SK-N-SH (cell line): ENCODE results near the gene RGS7BP. TPM values are rescaled to one million over a fixed set of nuclear protein-coding genes. Genes with fewer than 3 reads are reported as not detected.

Experiments
- CTCF ChIA-PET: fragments of 300-600, 350-600 bp; formaldehyde crosslinking; extraction: SDS; loops from one replicate; lab custom pipeline; 2021; lab: Yijun Ruan, JAX
- POLR2A ChIA-PET: fragments of 350-600 bp; sonication (Branson Sonifier 250); formaldehyde crosslinking; extraction: SDS; loops from one replicate; lab custom pipeline; 2020; ENCODE audit warnings: antibody characterized with exemption, inconsistent platforms; lab: Yijun Ruan, JAX
- DNase-seq: peaks from one replicate; pipeline ENCODE4 v3.0.0; 2012
- H2AFZ ChIP-seq: fragments of 200-600 bp; sonication (generic); 2 replicates; pipeline ENCODE4 v1.8.1; 2016; ENCODE audit warnings: antibody characterized with exemption, mild to moderate bottlenecking, low read depth
- H3F3A ChIP-seq: fragments of 200-600 bp; sonication (generic); replicated peaks from 2 replicates; pipeline ENCODE3; 2016; ENCODE audit warnings: antibody characterized with exemption, mild to moderate bottlenecking; ENCODE audit not compliant: insufficient read depth
- H3K27ac ChIP-seq, 2 experiments: fragments of 200-500 bp in 1 of 2; fragments of 200-600 bp in 1 of 2; sonication (Bioruptor generic) in 1 of 2; sonication (generic), shearing (Covaris generic) in 1 of 2; 2 replicates each; pipeline versions ENCODE4 v1.5.1 to v1.6.1; 2014 to 2016; ENCODE audit warnings: low read depth in 2 of 2, inconsistent platforms in 1 of 2, low read length in 1 of 2, mild to moderate bottlenecking in 1 of 2, mixed read lengths in 1 of 2
- H3K27me3 ChIP-seq: fragments of 200-600 bp; sonication (generic), shearing (Covaris generic); 2 replicates; pipeline ENCODE4 v1.6.1; 2016; ENCODE audit warnings: mixed run types; ENCODE audit not compliant: insufficient read depth
- H3K36me3 ChIP-seq, 2 experiments: fragments of 200-500 bp in 1 of 2; fragments of 200-600 bp in 1 of 2; sonication (Bioruptor generic) in 1 of 2; sonication (generic) in 1 of 2; replicated peaks in 1 of 2; 2 replicates each; pipeline versions ENCODE3 to v1.5.1; 2014 to 2016; ENCODE audit warnings: low read length in 1 of 2, mild to moderate bottlenecking in 1 of 2; ENCODE audit not compliant: insufficient read depth in 2 of 2, control insufficient read depth in 1 of 2
- H3K4me1 ChIP-seq, 2 experiments: fragments of 200-500 bp in 1 of 2; fragments of 200-600 bp in 1 of 2; sonication (Bioruptor generic) in 1 of 2; sonication (generic), shearing (Covaris generic) in 1 of 2; 2 replicates each; pipeline versions ENCODE4 v1.5.1 to v1.6.1; 2014 to 2016; ENCODE audit warnings: low read depth in 1 of 2, low read length in 1 of 2, mixed run types in 1 of 2; ENCODE audit not compliant: insufficient read depth in 2 of 2, control insufficient read depth in 1 of 2
- H3K4me2 ChIP-seq: fragments of 200-600 bp; sonication (generic), shearing (Covaris generic); 2 replicates; pipeline ENCODE4 v1.6.1; 2017; ENCODE audit warnings: mixed run types
- H3K4me3 ChIP-seq, 2 experiments: fragments of 200-500 bp in 1 of 2; fragments of 200-600 bp in 1 of 2; sonication (Bioruptor generic) in 1 of 2; sonication (generic), shearing (Covaris generic) in 1 of 2; 2 replicates each; pipeline versions ENCODE4 v1.5.1 to v1.8.1; 2014 to 2016; ENCODE audit warnings: low read depth in 2 of 2, inconsistent platforms in 1 of 2, low read length in 1 of 2, mild to moderate bottlenecking in 1 of 2, mixed read lengths in 1 of 2, moderate library complexity in 1 of 2
- H3K79me2 ChIP-seq: fragments of 200-600 bp; sonication (generic); 2 replicates; pipeline ENCODE4 v1.8.1; 2017; ENCODE audit warnings: mild to moderate bottlenecking; ENCODE audit not compliant: insufficient read depth
- H3K9ac ChIP-seq: fragments of 200-600 bp; sonication (generic); 2 replicates; pipeline ENCODE4 v1.6.1; 2017; ENCODE audit warnings: mixed run types
- H3K9me2 ChIP-seq: fragments of 200-600 bp; sonication (generic); 2 replicates; pipeline ENCODE4 v1.6.1; 2017; ENCODE audit warnings: mixed run types
- H3K9me3 ChIP-seq: fragments of 200-600 bp; sonication (generic); 2 replicates; pipeline ENCODE4 v1.6.1; 2017; ENCODE audit warnings: mixed run types, mild to moderate bottlenecking, moderate library complexity
- H4K20me1 ChIP-seq: fragments of 200-600 bp; sonication (generic); 2 replicates; pipeline ENCODE4 v1.6.1; 2017; ENCODE audit warnings: mild to moderate bottlenecking, mixed run types; ENCODE audit not compliant: insufficient read depth
- EP300 ChIP-seq, 2 experiments: IDR thresholded peaks; 2 replicates each; pipeline versions ENCODE4 v1.4.0 to v1.6.1; 2012; ENCODE audit warnings: borderline replicate concordance in 1 of 2, low read depth in 1 of 2, low read length in 1 of 2
- EZH2phosphoT487 ChIP-seq: fragments of 200-600 bp; sonication (generic); IDR thresholded peaks from 2 replicates; pipeline ENCODE4 v1.6.1; 2017; ENCODE audit warnings: low read depth, mixed run types, mild to moderate bottlenecking, antibody characterized with exemption, moderate library complexity, borderline replicate concordance
- FOSL2 ChIP-seq: IDR thresholded peaks from 2 replicates; pipeline ENCODE4 v1.4.0; 2012; ENCODE audit warnings: low read depth, mild to moderate bottlenecking, moderate library complexity, borderline replicate concordance
- GABPA ChIP-seq: IDR thresholded peaks from 2 replicates; pipeline ENCODE4 v1.4.0; 2012; ENCODE audit warnings: low read depth, mild to moderate bottlenecking
- GATA2 ChIP-seq: sonication (generic); formaldehyde crosslinking; IDR thresholded peaks from 2 replicates; pipeline ENCODE4 v1.5.0; 2020; ENCODE audit warnings: mild to moderate bottlenecking, missing genetic modification reagents
- JUND ChIP-seq: IDR thresholded peaks from 2 replicates; pipeline ENCODE4 v1.4.0; 2012
- MEF2A ChIP-seq: IDR thresholded peaks from 2 replicates; pipeline ENCODE4 v1.4.0; 2012; ENCODE audit warnings: low read depth, borderline replicate concordance
- POLR2AphosphoS5 ChIP-seq: IDR thresholded peaks from 2 replicates; pipeline ENCODE4 v1.6.1; 2012; ENCODE audit warnings: low read depth, low read length
- RAD21 ChIP-seq: IDR thresholded peaks from 2 replicates; pipeline ENCODE4 v1.6.1; 2012; ENCODE audit warnings: mild to moderate bottlenecking, low read length
- RFX5 ChIP-seq: IDR thresholded peaks from 2 replicates; pipeline ENCODE4 v1.6.1; 2012; ENCODE audit warnings: mild to moderate bottlenecking, improper control_type of control experiment, low read length
- SIN3A ChIP-seq: IDR thresholded peaks from 2 replicates; pipeline ENCODE4 v1.6.1; 2012; ENCODE audit warnings: low read depth, mild to moderate bottlenecking, low read length, moderate library complexity, borderline replicate concordance
- SMC3 ChIP-seq: IDR thresholded peaks from 2 replicates; pipeline ENCODE4 v1.6.1; 2012; ENCODE audit warnings: low read depth, low read length, improper control_type of control experiment
- TAF1 ChIP-seq: IDR thresholded peaks from 2 replicates; pipeline ENCODE4 v1.6.1; 2012; ENCODE audit warnings: low read depth, mild to moderate bottlenecking, low read length, moderate library complexity, borderline replicate concordance
- TCF12 ChIP-seq: IDR thresholded peaks from 2 replicates; pipeline ENCODE4 v1.4.0; 2012
- TEAD4 ChIP-seq: IDR thresholded peaks from 2 replicates; pipeline ENCODE4 v1.4.0; 2012; ENCODE audit warnings: mild to moderate bottlenecking, borderline replicate concordance; ENCODE audit not compliant: insufficient read depth
- YY1 ChIP-seq: IDR thresholded peaks from 2 replicates; pipeline ENCODE4 v1.4.0; 2012; ENCODE audit warnings: low read depth, mild to moderate bottlenecking
- WGBS: methylation state at CpG from one replicate; pipeline ENCODE4 v1.1.6; 2017; ENCODE audit warnings: low lambda C conversion rate; 5-methylcytosine and 5-hydroxymethylcytosine counted together
- polyA plus RNA-seq, 3 experiments: library from polyadenylated mRNA; depleted of rRNA; stranded (reverse); fragments of >200 nt; gene quantifications; 2 replicates each; pipeline ENCODE4 v1.2.3, GENCODE V29; 2012
- TF ChIP-seq, protein P1 (sequence below): IDR thresholded peaks from 2 replicates; pipeline ENCODE4; 2012
- TF ChIP-seq, protein P2 (sequence below): IDR thresholded peaks from 2 replicates; pipeline ENCODE4 v1.4.0; 2012; ENCODE audit warnings: low read depth, borderline replicate concordance
- TF ChIP-seq, protein P3 (sequence below): IDR thresholded peaks from 2 replicates; pipeline ENCODE4 v1.4.0; 2012; ENCODE audit warnings: low read depth
- TF ChIP-seq, protein P4 (sequence below): IDR thresholded peaks from 2 replicates; pipeline ENCODE4 v1.4.0; 2012; ENCODE audit warnings: low read depth, borderline replicate concordance

The RGS7BP gene
- polyA plus RNA-seq, 1 of the 3 experiments (the other 2 are of a cell fraction): not detected

DNA sequence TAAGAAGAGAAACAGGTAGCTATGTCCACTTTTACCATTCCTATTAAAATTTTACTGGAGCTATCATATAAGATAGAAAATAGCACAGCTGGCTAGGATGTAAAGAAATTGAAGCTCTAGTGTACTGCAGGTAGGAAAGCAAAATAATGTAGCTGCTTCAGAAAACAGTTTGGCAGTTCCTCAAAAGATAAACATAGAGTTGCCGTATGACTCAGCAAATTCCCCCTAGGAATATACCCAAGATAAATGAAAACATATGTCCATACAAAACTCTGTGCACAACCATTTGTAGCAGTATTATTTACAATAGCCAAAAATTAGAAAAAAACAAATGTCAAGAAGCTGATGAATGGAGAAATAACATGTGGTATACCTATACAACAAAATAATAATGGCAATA, 119.9 kb downstream of the RGS7BP start:
- peak; percentile 24; the same call in 1 of the 2 replicates for TF ChIP-seq FOSL2
- TF ChIP-seq EP300 (IDR thresholded peaks at IDR 0.05; ENCODE audit: borderline replicate concordance in 1 of 2, low read depth in 1 of 2, low read length in 1 of 2): no peak
- TF ChIP-seq, protein P1, sequence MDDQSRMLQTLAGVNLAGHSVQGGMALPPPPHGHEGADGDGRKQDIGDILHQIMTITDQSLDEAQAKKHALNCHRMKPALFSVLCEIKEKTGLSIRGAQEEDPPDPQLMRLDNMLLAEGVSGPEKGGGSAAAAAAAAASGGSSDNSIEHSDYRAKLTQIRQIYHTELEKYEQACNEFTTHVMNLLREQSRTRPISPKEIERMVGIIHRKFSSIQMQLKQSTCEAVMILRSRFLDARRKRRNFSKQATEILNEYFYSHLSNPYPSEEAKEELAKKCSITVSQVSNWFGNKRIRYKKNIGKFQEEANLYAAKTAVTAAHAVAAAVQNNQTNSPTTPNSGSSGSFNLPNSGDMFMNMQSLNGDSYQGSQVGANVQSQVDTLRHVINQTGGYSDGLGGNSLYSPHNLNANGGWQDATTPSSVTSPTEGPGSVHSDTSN: no peak
- TF ChIP-seq YY1: no peak
- no peak for TF ChIP-seq EZH2phosphoT487
- TF ChIP-seq TCF12: peak; percentile 68
- TF ChIP-seq, protein P2, sequence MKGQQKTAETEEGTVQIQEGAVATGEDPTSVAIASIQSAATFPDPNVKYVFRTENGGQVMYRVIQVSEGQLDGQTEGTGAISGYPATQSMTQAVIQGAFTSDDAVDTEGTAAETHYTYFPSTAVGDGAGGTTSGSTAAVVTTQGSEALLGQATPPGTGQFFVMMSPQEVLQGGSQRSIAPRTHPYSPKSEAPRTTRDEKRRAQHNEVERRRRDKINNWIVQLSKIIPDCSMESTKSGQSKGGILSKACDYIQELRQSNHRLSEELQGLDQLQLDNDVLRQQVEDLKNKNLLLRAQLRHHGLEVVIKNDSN: no peak
- TF ChIP-seq GATA2 (CRISPR knock-in tag): no peak
- TF ChIP-seq SIN3A: no peak
- H3K27ac ChIP-seq: no peak overlapping the region
- no peaks in the 10 kb centered on the region for H4K20me1 ChIP-seq
- ChIA-PET POLR2A (no interaction called here), CTCF (interaction anchor here (1.4 to 1.9 kb wide), 3 partner anchors 9 to 13 kb away, joined by 5 to 9 read pairs (median 6); no protein-coding TSS in a partner anchor)
- peaks cover 32% of the 10 kb centered on the region; the same call in 1 of the 2 replicates for H3K27me3 ChIP-seq
- no peaks in the 10 kb centered on the region for H3K9me2 ChIP-seq
- no peaks in the 10 kb centered on the region for H3K9me3 ChIP-seq
- no peak overlapping the region for H3K4me2 ChIP-seq
- no peak for DNase-seq
- no peaks in the 10 kb centered on the region for H3K79me2 ChIP-seq
- no peaks in the 10 kb centered on the region; a peak in 1 of 4 replicates for H3K4me1 ChIP-seq
- H3F3A ChIP-seq: no peaks in the 10 kb centered on the region
- WGBS: 0% methylated on average over 1 of the region's 1 CpG
- no peak overlapping the region for H3K4me3 ChIP-seq
- no peaks in the 10 kb centered on the region for H3K36me3 ChIP-seq
- no peak overlapping the region for H3K9ac ChIP-seq
- H2AFZ ChIP-seq: no peak overlapping the region

DNA sequence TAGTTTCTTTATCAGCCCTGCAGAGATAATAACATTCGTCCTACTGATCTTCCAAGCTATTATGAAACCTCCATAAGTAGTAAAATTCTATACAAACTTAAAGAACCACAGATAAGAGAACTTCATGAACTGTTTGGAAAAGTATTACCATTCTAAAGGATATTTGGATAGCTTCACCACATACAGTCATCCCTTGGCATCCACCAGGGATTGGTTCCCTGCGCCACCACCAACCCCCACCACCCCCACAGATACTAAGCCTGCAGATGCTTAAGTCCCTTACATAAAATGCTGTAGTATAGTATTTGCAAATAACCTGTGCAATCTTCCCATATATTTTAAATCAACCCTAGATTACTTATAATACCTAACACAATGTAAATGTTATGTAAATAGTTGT, 123.1 kb downstream of the RGS7BP start:
- Histone ChIP-seq H3K4me2 (no peak overlapping the region), H3F3A (no peaks in the 10 kb centered on the region), H3K9me2 (no peaks in the 10 kb centered on the region), H3K9me3 (no peaks in the 10 kb centered on the region), H3K27ac (no peak overlapping the region), H3K27me3 (peaks cover 14% of the 10 kb centered on the region; the same call in 1 of the 2 replicates), H3K36me3 (no peaks in the 10 kb centered on the region), H3K79me2 (no peaks in the 10 kb centered on the region), H4K20me1 (no peaks in the 10 kb centered on the region), H3K4me3 (no peak overlapping the region), H2AFZ (no peak overlapping the region), H3K4me1 (no peaks in the 10 kb centered on the region; a peak in 1 of 4 replicates), H3K9ac (no peak overlapping the region)
- ChIA-PET CTCF (interaction anchor here (1.2 to 2.2 kb wide), 3 partner anchors 16 to 168 kb away, joined by 3 to 10 read pairs (median 7); no protein-coding TSS in a partner anchor), POLR2A (no interaction called here)
- 7% methylated on average over 2 of the region's 2 CpGs for WGBS
- DNase-seq: no peak
- no peak for TF ChIP-seq RFX5
- TF ChIP-seq EP300 (IDR thresholded peaks at IDR 0.05; ENCODE audit: borderline replicate concordance in 1 of 2, low read depth in 1 of 2, low read length in 1 of 2): no peak
- TF ChIP-seq POLR2AphosphoS5: no peak
- no peak for TF ChIP-seq JUND
- TF ChIP-seq, protein P3, sequence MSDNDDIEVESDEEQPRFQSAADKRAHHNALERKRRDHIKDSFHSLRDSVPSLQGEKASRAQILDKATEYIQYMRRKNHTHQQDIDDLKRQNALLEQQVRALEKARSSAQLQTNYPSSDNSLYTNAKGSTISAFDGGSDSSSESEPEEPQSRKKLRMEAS: no peak
- TF ChIP-seq MEF2A: no peak
- TF ChIP-seq TEAD4: no peak
- no peak for TF ChIP-seq SMC3
- no peak for TF ChIP-seq SIN3A
- TF ChIP-seq, protein P1: no peak
- TF ChIP-seq RAD21: no peak
- no peak for TF ChIP-seq FOSL2
- TF ChIP-seq TCF12: no peak
- no peak for TF ChIP-seq GATA2 (CRISPR knock-in tag)
- TF ChIP-seq, protein P4, sequence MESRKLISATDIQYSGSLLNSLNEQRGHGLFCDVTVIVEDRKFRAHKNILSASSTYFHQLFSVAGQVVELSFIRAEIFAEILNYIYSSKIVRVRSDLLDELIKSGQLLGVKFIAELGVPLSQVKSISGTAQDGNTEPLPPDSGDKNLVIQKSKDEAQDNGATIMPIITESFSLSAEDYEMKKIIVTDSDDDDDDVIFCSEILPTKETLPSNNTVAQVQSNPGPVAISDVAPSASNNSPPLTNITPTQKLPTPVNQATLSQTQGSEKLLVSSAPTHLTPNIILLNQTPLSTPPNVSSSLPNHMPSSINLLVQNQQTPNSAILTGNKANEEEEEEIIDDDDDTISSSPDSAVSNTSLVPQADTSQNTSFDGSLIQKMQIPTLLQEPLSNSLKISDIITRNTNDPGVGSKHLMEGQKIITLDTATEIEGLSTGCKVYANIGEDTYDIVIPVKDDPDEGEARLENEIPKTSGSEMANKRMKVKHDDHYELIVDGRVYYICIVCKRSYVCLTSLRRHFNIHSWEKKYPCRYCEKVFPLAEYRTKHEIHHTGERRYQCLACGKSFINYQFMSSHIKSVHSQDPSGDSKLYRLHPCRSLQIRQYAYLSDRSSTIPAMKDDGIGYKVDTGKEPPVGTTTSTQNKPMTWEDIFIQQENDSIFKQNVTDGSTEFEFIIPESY: no peak
- no peak for TF ChIP-seq TAF1
- no peak for TF ChIP-seq GABPA
